NCI-H82 treated with DMSO at 0.1 percent for 48 hours (cell line): ENCODE results near the gene CHRNA4.
"Not testable (repeated sequence)": the region's sequence is repeated elsewhere in the genome, so short reads cannot be mapped to it uniquely, and the experiment has no call there.

Experiments
- DNase-seq: peaks from one replicate; lab custom pipeline; 2025; ENCODE audit not compliant: unreplicated experiment; lab: John Stamatoyannopoulos, UW

The CHRNA4 gene

GRCh38 chr20:63350597-63351325 is 10.4 kb downstream of the CHRNA4 start:
- DNase-seq: no peak

- no peak for DNase-seq
Measured at GRCh38 chr20:63350196-63350595, 11.0 kb downstream of the CHRNA4 start.

DNA sequence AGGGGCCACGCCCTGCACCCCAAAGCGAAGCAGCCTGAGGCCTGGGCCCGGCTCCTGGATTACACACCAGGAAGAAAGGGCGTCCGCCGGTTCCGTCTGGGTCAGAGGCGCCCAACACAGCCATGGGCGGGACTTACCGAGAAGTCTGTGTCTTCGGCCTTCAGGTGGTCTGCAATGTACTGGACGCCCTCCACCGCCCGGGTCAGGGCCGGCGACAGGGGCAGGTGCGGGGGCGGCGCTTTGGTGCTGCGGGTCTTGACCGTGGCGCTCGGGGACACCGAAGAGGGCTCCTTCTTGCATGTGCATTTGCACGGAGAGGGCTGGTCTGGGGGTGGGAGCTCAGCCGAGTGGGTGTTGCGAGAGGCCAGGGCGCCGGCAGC is 11.6 kb downstream of the CHRNA4 start:
- DNase-seq: no peak

DNA sequence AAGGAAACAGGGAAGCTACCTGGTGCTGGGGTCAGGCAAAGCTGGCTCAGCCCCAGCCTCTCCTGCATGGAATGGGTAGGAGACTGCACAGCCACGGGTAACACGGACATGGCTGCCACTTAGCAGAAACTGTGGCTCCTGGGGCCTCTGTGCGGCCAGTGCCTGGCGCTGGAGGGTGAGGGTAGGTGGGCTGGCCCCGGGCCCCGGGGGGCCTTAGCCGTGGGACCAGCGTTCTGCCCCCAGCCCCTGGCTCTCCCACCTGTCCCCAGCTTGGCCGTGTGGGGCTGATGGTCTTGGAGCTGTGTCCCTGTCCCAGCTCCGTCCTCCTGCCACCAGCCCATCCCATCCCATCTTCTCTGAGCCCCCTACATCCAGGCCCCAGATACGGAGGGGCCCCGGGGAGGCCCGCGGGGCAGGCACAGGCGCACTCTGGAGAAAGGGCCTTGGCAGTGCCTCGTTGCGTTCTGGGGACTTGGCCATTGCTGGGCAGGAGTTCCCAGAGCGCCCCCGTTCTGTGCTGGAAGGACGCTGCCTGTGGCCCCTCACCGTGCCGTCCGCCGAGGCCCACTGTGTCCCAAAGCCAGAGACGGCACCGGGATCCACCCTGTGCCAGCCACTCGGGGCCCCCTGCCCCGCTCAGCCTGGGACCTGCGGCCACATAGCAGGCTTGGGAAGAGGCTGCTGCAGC is 12.2 kb downstream of the CHRNA4 start:
- no peak for DNase-seq

GRCh38 chr20:63347950-63348827 is 13.0 kb downstream of the CHRNA4 start:
- no peak for DNase-seq

- DNase-seq: no peak
Measured at GRCh38 chr20:63347081-63347741, 13.9 kb downstream of the CHRNA4 start.

GRCh38 chr20:63346131-63347080 is 14.7 kb downstream of the CHRNA4 start:
- DNase-seq: no peak

DNA sequence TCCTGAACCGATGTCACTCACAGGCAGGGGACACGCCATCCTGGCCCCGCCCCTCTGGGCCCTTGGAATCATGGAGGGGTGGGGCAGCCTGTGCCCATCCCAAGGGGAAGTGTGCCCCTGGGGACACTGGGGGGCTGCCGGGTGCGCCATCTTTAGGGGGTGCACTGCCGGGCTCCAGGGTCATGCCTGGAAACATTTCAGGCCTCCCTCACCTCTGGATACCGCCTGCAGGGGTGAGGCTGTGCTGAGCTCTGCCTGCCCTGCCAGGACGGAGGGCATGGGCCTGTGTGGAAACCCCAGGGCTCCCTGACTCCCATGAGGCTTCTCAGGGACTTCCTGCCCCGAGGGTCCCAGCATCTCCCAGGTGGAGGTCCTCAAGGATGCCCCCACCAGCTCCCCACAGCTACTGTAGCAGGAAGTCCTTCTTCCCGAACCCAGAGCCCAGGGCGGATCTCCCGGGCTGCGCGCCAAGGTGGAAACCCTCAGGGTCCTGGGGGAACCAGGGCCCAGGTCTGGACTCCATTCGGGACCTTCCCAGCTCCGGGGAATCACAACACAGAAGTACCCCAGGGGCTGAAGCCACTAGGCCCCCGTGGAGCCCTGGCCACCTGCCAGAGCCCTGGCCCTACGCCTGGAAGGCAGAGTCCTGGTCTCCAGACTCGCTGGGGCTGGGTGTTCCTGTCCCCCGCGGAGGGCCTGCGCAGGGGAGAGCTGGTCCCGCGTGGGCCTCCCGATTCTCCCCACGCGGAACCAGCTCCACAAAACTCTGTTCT is 15.6 kb downstream of the CHRNA4 start:
- DNase-seq: no peak

DNA sequence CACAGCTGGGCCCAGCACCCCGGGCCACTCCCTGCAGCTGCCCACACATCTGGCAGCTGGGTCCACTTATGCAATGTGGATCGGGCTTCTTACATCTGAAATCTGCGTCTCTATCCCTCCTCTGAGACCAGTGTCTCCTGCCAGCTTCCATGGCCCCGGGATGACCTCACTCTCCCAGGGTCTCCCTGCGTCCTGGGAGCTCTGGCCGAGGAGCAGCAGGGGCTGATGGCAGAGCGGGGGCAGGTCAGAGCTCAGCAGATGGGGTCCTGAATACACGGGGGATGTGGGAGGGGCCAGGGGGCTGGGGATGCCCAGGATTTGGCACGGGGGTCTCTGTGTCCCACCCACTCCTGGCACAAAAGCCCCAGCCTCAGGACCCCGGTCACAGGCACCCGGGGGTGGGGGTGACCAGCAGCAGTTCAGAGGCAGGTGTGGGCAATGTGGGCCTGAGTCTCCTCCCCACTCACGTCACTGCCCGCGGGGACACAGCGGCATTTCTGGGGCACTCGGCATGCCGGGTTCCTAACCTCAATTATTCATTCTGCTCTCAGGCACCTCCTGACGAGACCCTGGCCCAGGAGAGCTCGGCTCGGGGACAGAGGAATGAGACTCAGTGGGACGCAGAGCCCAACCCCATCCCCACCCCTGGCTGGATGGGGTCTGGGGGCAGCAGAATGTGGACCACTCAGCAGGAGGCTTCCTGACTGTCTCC is 16.4 kb downstream of the CHRNA4 start:
- DNase-seq: no peak

DNA sequence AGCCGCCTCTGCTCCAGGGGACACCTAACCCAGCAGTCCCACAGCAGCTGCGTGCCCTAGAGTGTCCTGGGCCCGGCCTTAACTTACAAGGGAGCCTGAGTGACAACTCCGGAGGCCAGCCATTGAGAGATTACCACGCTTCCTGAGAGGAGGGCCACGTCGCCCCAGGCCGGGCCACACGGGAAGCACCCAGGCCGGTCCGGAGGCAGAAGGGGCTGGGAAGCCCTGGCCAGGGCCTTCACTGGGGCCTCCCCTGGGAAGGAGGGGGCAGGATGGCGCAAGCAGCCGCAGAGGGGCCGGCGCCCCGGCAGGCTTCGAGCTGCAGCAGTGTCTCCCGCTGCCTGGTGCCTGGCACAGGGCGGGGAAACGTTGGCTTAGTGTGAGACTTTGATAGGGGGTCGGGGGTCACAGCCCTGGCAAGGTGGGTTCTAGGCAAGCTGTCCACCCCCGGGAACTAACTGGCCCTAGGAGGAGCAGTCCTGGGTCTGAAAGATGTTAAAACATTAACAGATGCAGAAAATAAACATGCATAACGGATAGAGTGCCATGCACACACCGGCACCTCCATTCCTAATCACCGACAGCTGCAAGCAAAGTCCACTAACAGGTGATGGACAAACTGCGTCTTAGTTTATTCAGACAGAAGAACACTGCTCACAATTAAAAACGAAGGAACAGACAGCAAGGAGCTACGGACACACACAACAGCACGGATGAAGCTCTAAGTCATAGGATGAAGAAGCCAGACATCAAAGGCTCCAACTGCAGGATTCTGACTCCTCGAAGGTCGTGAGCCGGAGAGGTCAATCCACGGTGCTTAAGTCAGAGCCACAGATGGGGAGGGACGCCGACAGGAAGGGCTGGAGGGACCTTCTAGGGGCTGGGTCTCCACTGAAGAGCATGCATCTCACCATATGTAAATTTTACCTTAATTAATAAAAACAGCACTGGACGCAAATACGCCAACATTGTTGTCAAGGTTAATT is 17.4 kb downstream of the CHRNA4 start:
- DNase-seq: no peak

DNA sequence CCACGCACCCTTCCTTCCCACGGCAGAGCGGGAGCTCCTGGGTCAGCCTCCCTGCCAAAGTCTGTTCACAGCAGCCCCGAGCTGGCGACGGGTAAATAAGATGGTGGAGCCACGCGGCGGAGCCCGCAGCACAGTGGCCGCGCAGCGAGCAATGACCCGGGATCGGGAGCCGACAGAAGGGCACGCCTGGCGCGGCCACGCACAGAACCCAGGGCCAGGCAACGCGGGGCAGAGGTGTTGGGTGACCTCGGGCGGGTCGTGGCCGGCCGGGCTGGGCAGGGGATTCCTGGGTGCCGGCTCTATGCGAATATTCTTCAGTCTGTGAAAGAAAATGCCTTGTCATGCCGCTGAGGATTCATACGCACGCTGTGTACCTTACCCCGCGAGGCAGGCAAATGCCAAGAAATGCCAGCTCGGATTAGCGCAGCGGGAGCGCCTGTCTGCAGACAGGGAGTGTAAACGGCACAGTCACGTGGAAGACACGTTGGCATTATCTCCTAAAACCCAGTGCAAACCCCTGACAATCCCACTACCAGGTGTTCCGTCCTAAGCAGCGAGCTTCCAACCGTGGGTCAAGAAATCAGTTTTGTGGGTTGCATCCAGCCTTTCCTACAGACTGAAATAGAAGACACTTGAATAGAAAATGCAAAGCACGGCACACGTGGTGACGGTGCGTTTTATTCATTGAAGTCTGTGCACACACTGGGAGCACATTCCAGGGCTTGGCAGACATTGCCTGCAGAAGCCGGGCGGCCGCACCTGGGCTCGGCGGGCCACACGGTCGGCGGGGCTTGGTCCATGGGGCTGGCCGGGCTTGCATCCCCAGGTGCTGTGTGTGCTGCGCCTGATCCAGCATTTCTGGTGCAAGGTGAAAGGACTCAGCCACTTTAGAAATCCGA is 18.3 kb downstream of the CHRNA4 start:
- no peak for DNase-seq

DNA sequence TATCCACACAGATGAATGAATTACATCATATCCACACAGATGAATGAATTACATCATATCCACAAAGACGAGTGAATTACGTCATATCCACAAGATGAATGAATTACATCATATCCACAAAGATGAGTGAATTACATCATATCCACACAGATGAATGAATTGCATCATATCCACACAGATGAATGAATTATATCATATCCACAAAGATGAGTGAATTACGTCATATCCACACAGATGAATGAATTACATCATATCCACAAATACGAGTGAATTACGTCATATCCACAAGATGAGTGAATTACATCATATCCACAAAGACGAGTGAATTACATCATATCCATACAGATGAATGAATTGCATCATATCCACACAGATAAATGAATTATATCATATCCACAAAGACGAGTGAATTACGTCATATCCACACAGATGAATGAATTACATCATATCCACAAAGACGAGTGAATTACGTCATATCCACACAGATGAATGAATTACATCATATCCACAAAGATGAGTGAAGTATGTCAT is 20.9 kb downstream of the CHRNA4 start:
- not testable (repeated sequence) for DNase-seq

DNA sequence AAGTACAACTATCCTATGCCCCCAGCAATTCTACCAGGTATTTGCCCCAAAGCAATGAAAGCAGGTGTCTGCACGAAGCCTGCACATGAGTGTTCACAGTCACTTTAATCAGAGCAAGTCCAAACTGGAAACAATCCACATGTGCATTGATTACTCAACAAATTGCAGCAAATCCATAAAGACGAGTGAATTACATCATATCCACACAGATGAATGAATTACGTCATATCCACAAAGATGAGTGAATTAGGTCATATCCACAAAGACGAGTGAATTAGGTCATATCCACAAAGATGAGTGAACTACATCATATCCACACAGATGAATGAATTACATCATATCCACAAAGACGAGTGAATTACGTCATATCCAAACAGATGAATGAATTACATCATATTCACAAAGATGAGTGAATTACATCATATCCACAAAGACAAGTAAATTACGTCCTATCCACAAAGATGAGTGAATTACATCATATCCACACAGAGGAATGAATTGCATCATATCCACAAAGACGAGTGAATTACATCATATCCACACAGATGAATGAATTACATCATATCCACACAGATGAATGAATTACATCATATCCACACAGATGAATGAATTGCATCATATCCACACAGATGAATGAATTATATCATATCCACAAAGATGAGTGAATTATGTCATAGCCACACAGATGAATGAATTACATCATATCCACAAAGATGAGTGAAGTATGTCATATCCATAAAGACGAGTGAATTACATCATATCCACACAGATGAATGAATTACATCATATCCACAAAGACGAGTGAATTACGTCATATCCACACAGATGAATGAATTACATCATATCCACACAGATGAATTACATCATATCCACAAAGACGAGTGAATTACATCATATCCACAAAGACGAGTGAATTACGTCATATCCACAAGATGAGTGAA is 21.7 kb downstream of the CHRNA4 start:
- not testable (repeated sequence) for DNase-seq

DNA sequence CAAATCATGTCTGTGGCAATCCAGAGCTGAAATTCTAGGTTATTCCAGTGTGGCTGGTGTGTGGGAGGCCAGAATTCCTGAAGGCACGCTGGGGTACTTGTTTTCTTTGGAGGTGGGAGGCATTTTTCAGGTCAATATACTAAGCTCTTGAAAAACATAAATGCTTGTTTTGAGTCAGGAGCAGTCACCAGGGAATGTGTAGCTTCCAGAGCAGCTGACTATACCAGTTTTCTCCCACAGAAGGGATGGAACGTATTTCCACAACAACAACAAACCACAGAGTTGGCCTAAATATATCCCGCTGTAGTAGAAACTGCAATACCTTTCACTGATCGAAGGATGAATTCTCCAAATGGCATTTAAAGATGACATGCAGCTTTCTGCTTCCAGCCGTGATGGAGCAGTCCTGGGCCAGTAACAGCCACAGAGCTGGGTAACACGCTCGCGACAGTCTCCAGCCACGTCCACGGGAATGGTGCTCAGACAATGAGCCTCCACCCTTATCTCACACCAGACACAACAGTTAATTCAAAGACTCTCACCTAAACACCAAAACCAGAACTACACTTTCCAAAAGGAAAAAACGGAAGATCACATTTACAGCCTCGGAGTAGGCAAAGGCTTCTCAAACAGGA is 23.2 kb downstream of the CHRNA4 start:
- DNase-seq: no peak
